Muscle of leg (tissue), 11 donors: ENCODE measurements around the gene MIAT. TPM values are rescaled to one million over a fixed set of nuclear protein-coding genes. Genes with fewer than 3 reads are reported as not detected.

Experiments
- DNase-seq: peaks from one replicate; pipeline ENCODE4 v3.0.0; 2013
- H3K27ac ChIP-seq: one replicate; pipeline ENCODE4 v1.5.1; 2013; ENCODE audit warnings: mild to moderate bottlenecking, low read length, control low read depth
- H3K27me3 ChIP-seq: one replicate; pipeline ENCODE4 v1.6.1; 2013; ENCODE audit warnings: low read length; ENCODE audit not compliant: control insufficient read depth, insufficient read depth
- H3K36me3 ChIP-seq: one replicate; pipeline ENCODE4 v1.6.1; 2013; ENCODE audit warnings: low read length; ENCODE audit not compliant: control insufficient read depth, insufficient read depth
- H3K4me1 ChIP-seq: one replicate; pipeline ENCODE4 v1.6.1; 2013; ENCODE audit warnings: low read length; ENCODE audit not compliant: control insufficient read depth, insufficient read depth
- H3K4me3 ChIP-seq: one replicate; pipeline ENCODE4 v1.5.1; 2013; ENCODE audit warnings: low read length, control low read depth
- H3K9me3 ChIP-seq: replicated peaks from 2 replicates; pipeline ENCODE4 v1.6.1; 2013; ENCODE audit warnings: low read depth, low read length; ENCODE audit not compliant: control insufficient read depth
- whole genome bisulfite sequencing: methylation state at CpG from one replicate; pipeline ENCODE4 v1.1.5; 2013; ENCODE audit warnings: missing lambda C conversion rate; ENCODE audit not compliant: insufficient coverage; 5-methylcytosine and 5-hydroxymethylcytosine counted together
- polyA plus RNA-seq, 8 donors: library from polyadenylated mRNA; unstranded; fragments of 120-200 nt; gene quantifications; one replicate each; pipeline versions ENCODE4 v1.2.1 to v1.2.3, GENCODE V29; 2013; ENCODE audit warnings: inconsistent platforms in 1 of 8, low replicate concordance in 1 of 8; ENCODE audit not compliant: insufficient read length in 8 of 8, insufficient read depth in 1 of 8
- total RNA-seq: library from RNA; stranded (reverse); fragments of 120-200 nt; gene quantifications from one replicate; pipeline ENCODE4 v1.2.4, GENCODE V29; 2013

The MIAT gene
- total and polyA plus RNA-seq, 9 donors = 0.15 to 1.5 (median 0.28) TPM

DNA sequence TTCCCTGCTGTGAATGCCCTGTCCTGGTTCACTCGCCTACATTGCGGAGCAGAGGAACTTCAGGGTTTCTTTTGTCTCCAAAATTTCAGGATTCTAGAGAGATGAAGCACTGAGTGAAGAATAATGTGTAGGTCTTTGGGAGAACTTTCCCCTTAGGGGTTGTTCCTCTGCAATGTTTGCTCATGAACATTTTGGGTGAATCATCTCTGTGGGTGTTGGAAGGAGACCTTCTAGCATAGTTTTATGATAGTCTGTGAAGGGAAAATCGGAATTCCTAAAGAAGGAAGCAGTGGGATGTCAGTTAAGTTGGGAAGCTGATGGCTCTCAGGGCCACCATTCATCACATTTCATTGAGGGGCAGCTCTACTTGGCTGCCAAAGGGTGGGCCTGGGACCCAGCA lies 64.8 kb downstream of the MIAT start:
- no peaks in the 10 kb centered on the region for H3K9me3 ChIP-seq
- H3K36me3 ChIP-seq = peaks cover 17% of the 10 kb centered on the region
- no peaks in the 10 kb centered on the region for H3K27me3 ChIP-seq
- H3K4me3 ChIP-seq = no peak overlapping the region
- DNase-seq = no peak
- 100% methylated on average over 2 of the region's 3 CpGs for WGBS
- no peaks in the 10 kb centered on the region for H3K4me1 ChIP-seq
- no peak overlapping the region for H3K27ac ChIP-seq

DNA sequence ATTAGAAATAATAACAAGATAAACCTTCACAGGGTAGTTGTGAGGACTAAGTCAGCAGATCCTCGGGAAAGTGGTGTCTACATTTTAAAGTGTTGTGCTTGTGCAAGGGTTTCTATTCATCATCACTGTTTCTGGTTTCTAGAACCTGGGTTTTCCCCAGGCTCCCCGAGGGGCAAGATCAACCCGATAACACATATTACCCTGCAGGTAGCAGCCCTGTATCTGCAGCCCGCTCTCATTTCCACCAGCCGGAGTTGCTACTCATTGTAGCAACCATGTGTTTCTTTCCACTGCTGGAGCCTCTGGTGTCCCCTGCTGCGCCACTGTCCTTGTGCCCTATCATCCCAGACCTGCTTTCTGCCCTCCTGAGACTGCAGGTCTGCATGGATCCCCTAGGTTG lies 67.0 kb downstream of the MIAT start:
- peaks cover 10% of the 10 kb centered on the region for H3K36me3 ChIP-seq

GRCh38 chr22:26725012-26725676 lies 67.8 kb downstream of the MIAT start:
- H3K36me3 ChIP-seq = peaks cover 10% of the 10 kb centered on the region
- no peak overlapping the region for H3K27ac ChIP-seq
- 100% methylated on average over 1 of the region's 3 CpGs for WGBS
- H3K4me1 ChIP-seq = no peaks in the 10 kb centered on the region
- DNase-seq = no peak
- no peak overlapping the region for H3K4me3 ChIP-seq
- no peaks in the 10 kb centered on the region for H3K9me3 ChIP-seq
- no peaks in the 10 kb centered on the region for H3K27me3 ChIP-seq

More for the DNA sequence above, 67.0 kb downstream of the MIAT start:
- no peak overlapping the region for H3K4me3 ChIP-seq
- no peaks in the 10 kb centered on the region for H3K9me3 ChIP-seq
- no peak for DNase-seq
- no peaks in the 10 kb centered on the region for H3K27me3 ChIP-seq
- H3K4me1 ChIP-seq = no peaks in the 10 kb centered on the region
- 93% methylated on average over 4 of the region's 6 CpGs for WGBS
- no peak overlapping the region for H3K27ac ChIP-seq

Other genes with a start within 250 kb of the MIAT start
- 1.2 TPM for gene ASPHD2, start 228.3 kb upstream of the MIAT start, total RNA-seq
- 1 to 10 TPM in 6 of 8 donors, under 1 TPM in 2; 0.84 to 2.1 (median 1.6) TPM for gene ASPHD2, start 228.3 kb upstream of the MIAT start, polyA plus RNA-seq
- 18.0 TPM for gene HPS4, start 173.8 kb upstream of the MIAT start, total RNA-seq
- 10 to 100 TPM; 12.2 to 19.3 (median 15.3) TPM for gene HPS4, start 173.8 kb upstream of the MIAT start, polyA plus RNA-seq
- 18.9 TPM for gene SRRD, start 173.7 kb upstream of the MIAT start, total RNA-seq
- 10 to 100 TPM; 19.4 to 24.2 (median 22.8) TPM for gene SRRD, start 173.7 kb upstream of the MIAT start, polyA plus RNA-seq
- gene TFIP11, start 145.1 kb upstream of the MIAT start, total RNA-seq = 22.3 TPM
- gene TFIP11, start 145.1 kb upstream of the MIAT start, polyA plus RNA-seq = 10 to 100 TPM; 19.9 to 27.0 (median 22.9) TPM
- gene TPST2, start 67.5 kb upstream of the MIAT start, total RNA-seq = 6.2 TPM
- 10 to 100 TPM in 2 of 8 donors, 1 to 10 TPM in 6; 5.4 to 11.3 (median 7.7) TPM for gene TPST2, start 67.5 kb upstream of the MIAT start, polyA plus RNA-seq
- gene CRYBB1, start 39.6 kb upstream of the MIAT start, total RNA-seq = 1.2 TPM
- 1 to 10 TPM in 6 of 8 donors, under 1 TPM in 2; 0.69 to 2.5 (median 1.4) TPM for gene CRYBB1, start 39.6 kb upstream of the MIAT start, polyA plus RNA-seq
- not detected for gene CRYBA4, start 35.6 kb upstream of the MIAT start, total RNA-seq
- gene CRYBA4, start 35.6 kb upstream of the MIAT start, polyA plus RNA-seq = not detected